Measurements from ENCODE around the gene WFDC12. TPM values are rescaled to one million over a fixed set of nuclear protein-coding genes. Genes with fewer than 3 reads are reported as not detected.

Gene WFDC12, protein sequence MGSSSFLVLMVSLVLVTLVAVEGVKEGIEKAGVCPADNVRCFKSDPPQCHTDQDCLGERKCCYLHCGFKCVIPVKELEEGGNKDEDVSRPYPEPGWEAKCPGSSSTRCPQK
- not detected in 2 replicates for total RNA-seq

DNA sequence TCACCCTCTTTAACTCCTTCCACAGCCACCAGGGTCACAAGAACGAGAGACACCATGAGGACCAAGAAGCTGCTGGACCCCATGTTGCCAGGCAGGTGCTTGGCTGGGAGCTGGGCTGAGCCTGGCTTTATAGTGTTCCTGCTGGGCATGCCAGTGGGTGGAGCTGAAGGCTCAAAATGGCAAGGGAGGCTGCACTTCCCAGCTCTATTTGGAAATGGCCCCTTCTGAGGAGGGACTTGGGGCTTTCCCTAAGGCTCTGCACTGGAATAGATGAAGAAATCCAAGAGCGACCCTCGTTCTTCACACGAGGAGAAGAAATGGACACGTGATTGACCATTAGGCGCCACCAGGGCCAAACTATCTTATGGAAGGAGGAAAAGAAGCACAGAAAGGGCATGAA is at the start of gene WFDC12:
Gene WFDC12, minus strand, starts transcription at position 101 of the 400 bp plus-strand sequence. Its CDS starts 18 bp downstream, at position 83.

DNA sequence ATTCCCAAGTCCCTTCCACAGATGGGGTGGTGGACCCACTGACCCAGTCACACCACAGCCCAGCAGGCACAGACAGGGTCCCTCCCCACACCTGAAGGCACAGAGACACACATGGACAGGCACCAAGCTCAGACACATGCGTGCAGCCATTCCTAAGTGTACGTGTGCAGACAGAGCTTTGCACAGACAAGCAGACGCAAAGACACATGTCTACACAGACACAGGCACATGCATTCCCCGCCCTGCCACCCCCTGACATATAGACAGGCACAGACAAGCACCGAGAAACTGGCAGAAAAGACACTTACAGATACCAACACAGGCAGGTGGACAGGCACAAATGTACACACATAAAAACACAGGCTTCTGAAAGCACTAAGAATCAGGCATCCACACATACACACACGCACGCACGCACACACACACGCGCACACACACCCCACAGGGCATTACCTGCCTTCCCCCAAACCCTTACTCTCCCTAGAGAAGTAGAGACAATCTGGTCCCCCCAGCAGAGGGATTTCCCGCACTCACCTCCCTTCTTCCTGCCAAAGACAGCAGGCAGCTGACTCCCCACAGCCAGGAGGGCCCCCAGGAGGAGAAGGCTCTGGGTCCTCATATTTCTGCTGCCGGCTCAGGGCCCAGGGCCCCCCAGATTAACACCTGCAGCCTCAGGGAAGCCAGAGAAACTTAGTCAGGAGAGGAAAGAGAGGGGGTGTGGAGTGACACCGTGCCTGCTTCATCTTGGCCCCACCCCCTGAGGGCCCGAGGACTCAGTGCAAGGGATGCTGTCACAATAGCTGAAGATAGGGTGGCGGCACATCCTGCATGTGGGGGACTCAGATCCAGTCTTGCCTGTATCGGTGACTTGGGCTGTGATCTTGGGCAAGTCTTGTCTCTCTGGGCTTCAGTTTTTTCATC is 9.5 kb downstream of the WFDC12 start, which contains the start of gene WFDC5:
Gene WFDC5, minus strand, starts transcription at position 710 of the 921 bp plus-strand sequence. Its CDS starts 91 bp downstream, at position 619.

DNA sequence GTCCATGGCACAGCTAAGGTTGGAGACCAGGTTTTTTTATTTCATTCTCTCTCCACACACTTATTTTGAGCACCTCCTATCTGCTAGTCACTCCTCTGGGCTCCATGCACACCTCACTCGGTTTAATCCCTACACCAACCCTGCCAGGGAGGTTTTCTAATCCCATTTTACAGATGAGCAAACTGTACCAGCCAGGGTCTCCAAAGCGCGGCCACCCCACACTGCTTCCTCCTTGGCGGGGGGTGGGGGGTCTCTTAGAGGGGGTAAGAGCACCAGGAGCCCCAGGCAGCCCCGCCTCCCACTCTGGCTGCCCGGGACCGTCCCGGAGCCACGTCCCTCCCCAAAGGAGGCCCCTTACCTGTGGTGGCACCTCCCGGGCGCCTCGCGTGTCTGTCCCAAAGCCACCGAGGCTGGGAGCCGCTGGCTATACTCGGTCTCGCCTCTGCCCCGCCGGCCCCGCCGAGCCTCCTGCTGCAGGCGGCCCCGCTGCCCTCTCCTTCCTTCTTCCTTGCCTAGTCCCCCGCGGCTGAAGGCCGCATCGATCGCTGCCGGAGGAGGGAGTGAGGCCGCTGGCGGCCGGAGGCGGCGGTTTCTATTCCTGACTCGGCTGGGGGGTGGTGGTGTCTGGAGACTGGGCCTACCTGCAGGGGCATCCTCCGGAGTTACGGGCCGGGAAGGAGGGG is 23.6 kb downstream of the WFDC12 start, which contains the start of gene KCNS1:
Gene KCNS1, minus strand, starts transcription at position 565 of the 683 bp plus-strand sequence. CDS start 1,891 bp downstream, outside the sequence.

Other genes with a start within 250 kb of the WFDC12 start
- gene YWHAB, start 238.8 kb downstream of the WFDC12 start, total RNA-seq = 145 and 156 TPM in 2 replicates
- gene PABPC1L, start 214.4 kb downstream of the WFDC12 start, total RNA-seq = 1.6 and 3.4 TPM in 2 replicates
- gene TOMM34, start 164.1 kb downstream of the WFDC12 start, total RNA-seq = 56.7 and 64.9 TPM in 2 replicates
- gene STK4, start 158.0 kb downstream of the WFDC12 start, total RNA-seq = 10.4 and 10.7 TPM in 2 replicates
- 0.05 and 0.20 TPM in 2 replicates for gene KCNS1, start 23.3 kb downstream of the WFDC12 start, total RNA-seq
- not detected in 2 replicates for gene WFDC5, start 9.3 kb downstream of the WFDC12 start, total RNA-seq
- not detected in 2 replicates for gene PI3, start 50.4 kb upstream of the WFDC12 start, total RNA-seq
- not detected in 2 replicates for gene SEMG1, start 82.6 kb upstream of the WFDC12 start, total RNA-seq
- gene SEMG2, start 96.9 kb upstream of the WFDC12 start, total RNA-seq = not detected in 2 replicates
- gene SLPI, start 130.1 kb upstream of the WFDC12 start, total RNA-seq = not detected in 2 replicates
- gene RBPJL, start 182.4 kb upstream of the WFDC12 start, total RNA-seq = not detected in 2 replicates
- 0.20 TPM in 1 of 2 replicates, not detected in the other for gene MATN4, start 183.8 kb upstream of the WFDC12 start, total RNA-seq
- gene SDC4, start 224.0 kb upstream of the WFDC12 start, total RNA-seq = 46.2 and 47.0 TPM in 2 replicates
- gene SYS1, start 238.7 kb upstream of the WFDC12 start, total RNA-seq = 21.4 and 29.5 TPM in 2 replicates